GM18508 (cell line): ENCODE measurements around the gene HNRNPC.
"Not testable (repeated sequence)": the region's sequence is repeated elsewhere in the genome, so short reads cannot be mapped to it uniquely, and the experiment has no call there.

ENCODE experiments used
- ATAC-seq: cut with Tn5 transposase; IDR thresholded peaks from one replicate; pipeline ENCODE4 v1.9.1; 2021; ENCODE audit warnings: moderate number of reproducible peaks; ENCODE audit not compliant: insufficient read depth, unreplicated experiment

The HNRNPC gene

GRCh38 chr14:21199611-21200560 lies 69.4 kb downstream of the HNRNPC start:
- ATAC-seq, result no peak

GRCh38 chr14:21197418-21198205 lies 71.6 kb downstream of the HNRNPC start:
- ATAC-seq, result no peak

- ATAC-seq, result no peak
These were observed 74.6 kb downstream of the HNRNPC start for GRCh38 chr14:21194597-21194996.

GRCh38 chr14:21192875-21193535 lies 76.2 kb downstream of the HNRNPC start:
- no peak for ATAC-seq

- no peak for ATAC-seq
These were observed 76.8 kb downstream of the HNRNPC start for GRCh38 chr14:21192447-21192822.

GRCh38 chr14:21191809-21192446 lies 77.3 kb downstream of the HNRNPC start:
- ATAC-seq, result no peak

- ATAC-seq, result no peak
These were observed 77.9 kb downstream of the HNRNPC start for GRCh38 chr14:21191261-21191808.

GRCh38 chr14:21185491-21185890 lies 83.8 kb downstream of the HNRNPC start:
- ATAC-seq, result no peak

GRCh38 chr14:21184254-21184653 lies 85.0 kb downstream of the HNRNPC start:
- ATAC-seq, result no peak

- ATAC-seq, result no peak
These were observed 87.1 kb downstream of the HNRNPC start for GRCh38 chr14:21182166-21182565.

GRCh38 chr14:21171128-21171527 lies 98.1 kb downstream of the HNRNPC start:
- ATAC-seq, result no peak

- no peak for ATAC-seq
These were observed 99.7 kb downstream of the HNRNPC start for GRCh38 chr14:21169573-21169972.

- no peak for ATAC-seq
These were observed 101.2 kb downstream of the HNRNPC start for GRCh38 chr14:21168055-21168454.

- ATAC-seq, result not testable (repeated sequence)
These were observed 103.6 kb downstream of the HNRNPC start for GRCh38 chr14:21165670-21166069.

GRCh38 chr14:21165002-21165605 lies 104.1 kb downstream of the HNRNPC start:
- not testable (repeated sequence) for ATAC-seq

GRCh38 chr14:21163871-21164291 lies 105.4 kb downstream of the HNRNPC start:
- ATAC-seq, result no peak

GRCh38 chr14:21162081-21162480 lies 107.2 kb downstream of the HNRNPC start:
- no peak for ATAC-seq

- no peak for ATAC-seq
These were observed 109.1 kb downstream of the HNRNPC start for GRCh38 chr14:21160061-21160610.
